ENCODE results near the gene ZNF318.
"Not testable (repeated sequence)": the region's sequence is repeated elsewhere in the genome, so short reads cannot be mapped to it uniquely, and the experiment has no call there.

The ZNF318 gene

GRCh38 chr6:43331891-43332290 is 37.6 kb downstream of the ZNF318 start:
- DNase-seq = no peak

- DNase-seq = no peak
Observed at GRCh38 chr6:43331470-43331869, 38.0 kb downstream of the ZNF318 start.

GRCh38 chr6:43328528-43328927 is 40.9 kb downstream of the ZNF318 start:
- DNase-seq = no peak

GRCh38 chr6:43325876-43326275 is 43.6 kb downstream of the ZNF318 start:
- no peak for DNase-seq

GRCh38 chr6:43318011-43318410 is 51.4 kb downstream of the ZNF318 start:
- DNase-seq = no peak

- DNase-seq = no peak
Observed at GRCh38 chr6:43313813-43314212, 55.6 kb downstream of the ZNF318 start.

GRCh38 chr6:43311666-43312065 is 57.8 kb downstream of the ZNF318 start:
- no peak for DNase-seq

- DNase-seq = no peak
Observed at GRCh38 chr6:43310624-43311023, 58.8 kb downstream of the ZNF318 start.

- DNase-seq = no peak
Observed at GRCh38 chr6:43310134-43310533, 59.3 kb downstream of the ZNF318 start.

GRCh38 chr6:43308990-43309477 is 60.4 kb downstream of the ZNF318 start:
- no peak for DNase-seq

- peak; percentile 43 to 44 for DNase-seq
Observed at GRCh38 chr6:43308101-43308989, 61.1 kb downstream of the ZNF318 start, which contains the start of gene CRIP3. Gene CRIP3, minus strand, starts transcription at chr6:43308826. Its CDS starts 34 bp downstream, at chr6:43308792.

- no peak for DNase-seq
Observed at GRCh38 chr6:43307451-43308100, 61.9 kb downstream of the ZNF318 start.

GRCh38 chr6:43306086-43306485 is 63.4 kb downstream of the ZNF318 start:
- DNase-seq = no peak

- no peak for DNase-seq
Observed at GRCh38 chr6:43304882-43305281, 64.6 kb downstream of the ZNF318 start.

GRCh38 chr6:43304361-43304760 is 65.1 kb downstream of the ZNF318 start:
- no peak for DNase-seq

- DNase-seq = no peak
Observed at GRCh38 chr6:43303751-43304331, 65.6 kb downstream of the ZNF318 start.

GRCh38 chr6:43303006-43303405 is 66.4 kb downstream of the ZNF318 start:
- DNase-seq = not testable (repeated sequence)

- no peak for DNase-seq
Observed at GRCh38 chr6:43302126-43302525, 67.3 kb downstream of the ZNF318 start.

- DNase-seq = no peak
Observed at GRCh38 chr6:43301081-43301870, 68.2 kb downstream of the ZNF318 start.

- no peak for DNase-seq
Observed at GRCh38 chr6:43299338-43300293, 69.8 kb downstream of the ZNF318 start.

- DNase-seq = no peak
Observed at GRCh38 chr6:43298565-43299337, 70.7 kb downstream of the ZNF318 start.
